K562 (cell line): Measurements from ENCODE around the gene SLC34A2. TPM values are rescaled to one million over a fixed set of nuclear protein-coding genes. Genes with fewer than 3 reads are reported as not detected.

ENCODE experiments used
- CBFB ChIP-seq: sonication (generic); formaldehyde crosslinking; IDR thresholded peaks from 2 replicates; pipeline ENCODE4 v1.4.0; 2020; ENCODE audit warnings: mild to moderate bottlenecking, missing genetic modification reagents
- CBX5 ChIP-seq: IDR thresholded peaks from 2 replicates; pipeline ENCODE4 v1.6.1; 2014; ENCODE audit warnings: low read depth, borderline replicate concordance
- IFI16 ChIP-seq: fragments of 250-450 bp; sonication (Bioruptor Pico); IDR thresholded peaks from 2 replicates; pipeline ENCODE4 v2.1.2; 2022; ENCODE audit warnings: mild to moderate bottlenecking, inconsistent platforms
- RCOR1 ChIP-seq, 2 experiments: IDR thresholded peaks; 2 replicates each; pipeline ENCODE4 v1.6.1; 2012; ENCODE audit warnings: low read depth in 2 of 2, low read length in 2 of 2, borderline replicate concordance in 1 of 2, improper control_type of control experiment in 1 of 2
- SMC3 ChIP-seq: conservative IDR thresholded peaks from 2 replicates; pipeline ENCODE4 v1.6.1; 2011; ENCODE audit warnings: low read depth, low read length, improper control_type of control experiment; ENCODE audit not compliant: insufficient read depth
- SRSF3 ChIP-seq: fragments of 200-400 bp; formaldehyde crosslinking; IDR thresholded peaks from 2 replicates; pipeline ENCODE4 v1.6.1; 2016; ENCODE audit warnings: mild to moderate bottlenecking, low read length, moderate library complexity; ENCODE audit not compliant: insufficient read depth
- TEAD4 ChIP-seq, 2 experiments: sonication (generic) in 1 of 2; formaldehyde crosslinking in 1 of 2; IDR thresholded peaks; 2 replicates each; pipeline versions ENCODE4 v1.6.1 to v1.8.0; 2012 to 2022; ENCODE audit warnings: borderline replicate concordance in 1 of 2, inconsistent platforms in 1 of 2, low read length in 1 of 2, mild to moderate bottlenecking in 1 of 2, missing genetic modification reagents in 1 of 2
- TRIM28 ChIP-seq: fragments of 450-650 bp; IDR thresholded peaks from 2 replicates; pipeline ENCODE4 v1.6.1; 2017
- ZNF143 ChIP-seq: sonication (generic); formaldehyde crosslinking; IDR thresholded peaks from 2 replicates; pipeline ENCODE4 v1.9.0; 2022; ENCODE audit warnings: mild to moderate bottlenecking, missing genetic modification reagents
- ZNF197 ChIP-seq: fragments of 200-800 bp; sonication (Bioruptor generic); IDR thresholded peaks from 2 replicates; pipeline ENCODE4 v1.6.1; 2016; ENCODE audit warnings: low read depth, missing genetic modification characterization, missing compliant biosample characterization
- ZNF354B ChIP-seq: fragments of 250-450 bp; sonication (Bioruptor Pico); IDR thresholded peaks from 2 replicates; pipeline ENCODE4 v1.4.0; 2020
- ZNF551 ChIP-seq: fragments of 250-450 bp; sonication (Bioruptor Pico); IDR thresholded peaks from 2 replicates; pipeline ENCODE4 v1.5.0; 2021; ENCODE audit warnings: mild to moderate bottlenecking, moderate library complexity
- polyA plus RNA-seq, 8 experiments: library from polyadenylated mRNA; depleted of rRNA in 4 of 8; stranded (reverse) in 5 of 8; unstranded in 3 of 8; fragments of >200 nt; fragmentation: Nextera tagmentation in 2 of 8; fragmentation: Illumina TruSeq in 1 of 8; extraction: Ambion mirVana in 2 of 8; extraction: Trizol in 1 of 8; gene quantifications; 2 replicates each; pipeline versions ENCODE4 v1.2.1 to v1.2.3, GENCODE V29; 2011 to 2014; ENCODE audit warnings: inconsistent platforms in 1 of 8, missing spikeins in 1 of 8
- total RNA-seq, 7 experiments: library from RNA; depleted of rRNA in 6 of 7; stranded (reverse); fragments of >200 nt in 6 of 7; fragmentation: Illumina TruSeq in 2 of 7; extraction: Trizol in 2 of 7; gene quantifications; 2 replicates each; pipeline versions ENCODE4 v1.2.1 to v1.2.3, GENCODE V29; 2011 to 2021; ENCODE audit warnings: low replicate concordance in 1 of 7
- TF ChIP-seq, protein P1 (sequence below): fragments of 450-650 bp; IDR thresholded peaks from 2 replicates; pipeline ENCODE4 v1.6.1; 2016; ENCODE audit warnings: low read depth
- TF ChIP-seq, protein P2 (sequence below): fragments of 450-650 bp; IDR thresholded peaks from 2 replicates; pipeline ENCODE4 v1.6.1; 2016; ENCODE audit warnings: antibody characterized with exemption
- TF ChIP-seq, protein P3 (sequence below): sonication (generic); formaldehyde crosslinking; IDR thresholded peaks from 2 replicates; pipeline ENCODE4 v1.8.0; 2023; ENCODE audit warnings: mild to moderate bottlenecking, missing genetic modification reagents

SLC34A2 gene
- total and polyA plus RNA-seq, 9 of the 15 experiments (the other 6 are each of a cell fraction or from before 2014, with no cell fraction given): 1.5 TPM; not detected in 8

DNA sequence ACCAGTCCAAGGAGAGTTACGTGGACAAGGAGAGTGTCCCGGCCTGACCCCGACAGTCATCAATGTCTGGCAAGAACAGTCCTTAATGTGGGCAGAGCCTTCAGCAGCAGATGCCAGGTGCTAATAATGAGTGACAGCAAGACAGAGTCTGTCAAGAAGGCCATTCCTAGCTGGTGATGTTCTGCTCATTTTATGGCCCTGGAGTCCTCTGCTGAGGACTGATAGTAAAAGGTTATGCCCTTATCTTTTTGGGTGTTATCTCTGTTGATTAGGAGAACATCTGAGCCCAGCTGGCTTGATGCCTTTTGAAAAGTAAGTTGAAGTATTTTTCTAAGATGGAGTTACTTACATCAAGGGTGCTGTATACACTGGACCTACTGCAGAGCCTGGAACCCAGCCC is 67.3 kb downstream of the SLC34A2 start (continued):
- TF ChIP-seq, protein P1, sequence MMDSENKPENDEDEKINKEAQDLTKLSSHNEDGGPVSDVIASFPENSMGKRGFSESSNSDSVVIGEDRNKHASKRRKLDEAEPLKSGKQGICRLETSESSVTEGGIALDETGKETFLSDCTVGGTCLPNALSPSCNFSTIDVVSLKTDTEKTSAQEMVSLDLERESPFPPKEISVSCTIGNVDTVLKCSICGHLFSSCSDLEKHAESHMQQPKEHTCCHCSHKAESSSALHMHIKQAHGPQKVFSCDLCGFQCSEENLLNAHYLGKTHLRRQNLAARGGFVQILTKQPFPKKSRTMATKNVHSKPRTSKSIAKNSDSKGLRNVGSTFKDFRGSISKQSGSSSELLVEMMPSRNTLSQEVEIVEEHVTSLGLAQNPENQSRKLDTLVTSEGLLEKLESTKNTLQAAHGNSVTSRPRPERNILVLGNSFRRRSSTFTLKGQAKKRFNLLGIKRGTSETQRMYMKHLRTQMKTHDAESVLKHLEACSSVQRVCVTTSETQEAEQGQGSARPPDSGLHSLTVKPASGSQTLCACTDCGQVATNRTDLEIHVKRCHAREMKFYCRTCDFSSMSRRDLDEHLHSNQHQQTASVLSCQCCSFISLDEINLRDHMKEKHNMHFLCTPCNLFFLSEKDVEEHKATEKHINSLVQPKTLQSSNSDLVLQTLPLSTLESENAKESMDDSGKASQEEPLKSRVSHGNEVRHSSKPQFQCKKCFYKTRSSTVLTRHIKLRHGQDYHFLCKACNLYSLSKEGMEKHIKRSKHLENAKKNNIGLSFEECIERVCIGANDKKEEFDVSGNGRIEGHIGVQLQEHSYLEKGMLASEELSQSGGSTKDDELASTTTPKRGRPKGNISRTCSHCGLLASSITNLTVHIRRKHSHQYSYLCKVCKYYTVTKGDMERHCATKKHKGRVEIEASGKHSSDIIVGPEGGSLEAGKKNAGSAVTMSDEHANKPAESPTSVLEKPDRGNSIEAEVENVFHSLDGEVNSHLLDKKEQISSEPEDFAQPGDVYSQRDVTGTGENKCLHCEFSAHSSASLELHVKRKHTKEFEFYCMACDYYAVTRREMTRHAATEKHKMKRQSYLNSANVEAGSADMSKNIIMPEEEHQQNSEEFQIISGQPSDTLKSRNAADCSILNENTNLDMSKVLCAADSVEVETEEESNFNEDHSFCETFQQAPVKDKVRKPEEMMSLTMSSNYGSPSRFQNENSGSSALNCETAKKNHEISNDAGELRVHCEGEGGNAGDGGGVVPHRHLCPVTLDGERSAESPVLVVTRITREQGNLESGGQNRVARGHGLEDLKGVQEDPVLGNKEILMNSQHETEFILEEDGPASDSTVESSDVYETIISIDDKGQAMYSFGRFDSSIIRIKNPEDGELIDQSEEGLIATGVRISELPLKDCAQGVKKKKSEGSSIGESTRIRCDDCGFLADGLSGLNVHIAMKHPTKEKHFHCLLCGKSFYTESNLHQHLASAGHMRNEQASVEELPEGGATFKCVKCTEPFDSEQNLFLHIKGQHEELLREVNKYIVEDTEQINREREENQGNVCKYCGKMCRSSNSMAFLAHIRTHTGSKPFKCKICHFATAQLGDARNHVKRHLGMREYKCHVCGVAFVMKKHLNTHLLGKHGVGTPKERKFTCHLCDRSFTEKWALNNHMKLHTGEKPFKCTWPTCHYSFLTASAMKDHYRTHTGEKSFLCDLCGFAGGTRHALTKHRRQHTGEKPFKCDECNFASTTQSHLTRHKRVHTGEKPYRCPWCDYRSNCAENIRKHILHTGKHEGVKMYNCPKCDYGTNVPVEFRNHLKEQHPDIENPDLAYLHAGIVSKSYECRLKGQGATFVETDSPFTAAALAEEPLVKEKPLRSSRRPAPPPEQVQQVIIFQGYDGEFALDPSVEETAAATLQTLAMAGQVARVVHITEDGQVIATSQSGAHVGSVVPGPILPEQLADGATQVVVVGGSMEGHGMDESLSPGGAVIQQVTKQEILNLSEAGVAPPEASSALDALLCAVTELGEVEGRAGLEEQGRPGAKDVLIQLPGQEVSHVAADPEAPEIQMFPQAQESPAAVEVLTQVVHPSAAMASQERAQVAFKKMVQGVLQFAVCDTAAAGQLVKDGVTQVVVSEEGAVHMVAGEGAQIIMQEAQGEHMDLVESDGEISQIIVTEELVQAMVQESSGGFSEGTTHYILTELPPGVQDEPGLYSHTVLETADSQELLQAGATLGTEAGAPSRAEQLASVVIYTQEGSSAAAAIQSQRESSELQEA: no peak
- TF ChIP-seq ZNF551 (no peak), TEAD4 (IDR thresholded peaks at IDR 0.05; ENCODE audit: low read length) (peak; percentile 84), TEAD4 (CRISPR knock-in tag; IDR thresholded peaks at IDR 0.05; ENCODE audit: borderline replicate concordance) (no peak), ZNF197 (0 out of 2 replicates have a peak, but pooled peaks have one; percentile 77), CBX5 (no peak), ZNF143 (CRISPR knock-in tag) (no peak), SMC3 (no peak), RCOR1 (IDR thresholded peaks at IDR 0.05; ENCODE audit: borderline replicate concordance in 1 of 2, low read depth in 2 of 2, low read length in 2 of 2) (peak in 1 of 2 experiments; percentile 57; a peak in 2 of 4 replicates), TRIM28 (no peak), CBFB (CRISPR knock-in tag) (no peak), IFI16 (CRISPR knock-in tag) (no peak), SRSF3 (no peak), ZNF354B (CRISPR knock-in tag) (no peak)
- TF ChIP-seq, protein P2, sequence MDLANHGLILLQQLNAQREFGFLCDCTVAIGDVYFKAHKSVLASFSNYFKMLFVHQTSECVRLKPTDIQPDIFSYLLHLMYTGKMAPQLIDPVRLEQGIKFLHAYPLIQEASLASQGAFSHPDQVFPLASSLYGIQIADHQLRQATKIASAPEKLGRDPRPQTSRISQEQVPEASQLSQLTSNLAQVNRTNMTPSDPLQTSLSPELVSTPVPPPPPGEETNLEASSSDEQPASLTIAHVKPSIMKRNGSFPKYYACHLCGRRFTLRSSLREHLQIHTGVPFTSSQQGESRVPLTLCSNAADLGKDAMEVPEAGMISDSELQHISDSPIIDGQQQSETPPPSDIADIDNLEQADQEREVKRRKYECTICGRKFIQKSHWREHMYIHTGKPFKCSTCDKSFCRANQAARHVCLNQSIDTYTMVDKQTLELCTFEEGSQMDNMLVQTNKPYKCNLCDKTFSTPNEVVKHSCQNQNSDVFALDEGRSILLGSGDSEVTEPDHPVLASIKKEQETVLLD: no peak
- TF ChIP-seq, protein P3, sequence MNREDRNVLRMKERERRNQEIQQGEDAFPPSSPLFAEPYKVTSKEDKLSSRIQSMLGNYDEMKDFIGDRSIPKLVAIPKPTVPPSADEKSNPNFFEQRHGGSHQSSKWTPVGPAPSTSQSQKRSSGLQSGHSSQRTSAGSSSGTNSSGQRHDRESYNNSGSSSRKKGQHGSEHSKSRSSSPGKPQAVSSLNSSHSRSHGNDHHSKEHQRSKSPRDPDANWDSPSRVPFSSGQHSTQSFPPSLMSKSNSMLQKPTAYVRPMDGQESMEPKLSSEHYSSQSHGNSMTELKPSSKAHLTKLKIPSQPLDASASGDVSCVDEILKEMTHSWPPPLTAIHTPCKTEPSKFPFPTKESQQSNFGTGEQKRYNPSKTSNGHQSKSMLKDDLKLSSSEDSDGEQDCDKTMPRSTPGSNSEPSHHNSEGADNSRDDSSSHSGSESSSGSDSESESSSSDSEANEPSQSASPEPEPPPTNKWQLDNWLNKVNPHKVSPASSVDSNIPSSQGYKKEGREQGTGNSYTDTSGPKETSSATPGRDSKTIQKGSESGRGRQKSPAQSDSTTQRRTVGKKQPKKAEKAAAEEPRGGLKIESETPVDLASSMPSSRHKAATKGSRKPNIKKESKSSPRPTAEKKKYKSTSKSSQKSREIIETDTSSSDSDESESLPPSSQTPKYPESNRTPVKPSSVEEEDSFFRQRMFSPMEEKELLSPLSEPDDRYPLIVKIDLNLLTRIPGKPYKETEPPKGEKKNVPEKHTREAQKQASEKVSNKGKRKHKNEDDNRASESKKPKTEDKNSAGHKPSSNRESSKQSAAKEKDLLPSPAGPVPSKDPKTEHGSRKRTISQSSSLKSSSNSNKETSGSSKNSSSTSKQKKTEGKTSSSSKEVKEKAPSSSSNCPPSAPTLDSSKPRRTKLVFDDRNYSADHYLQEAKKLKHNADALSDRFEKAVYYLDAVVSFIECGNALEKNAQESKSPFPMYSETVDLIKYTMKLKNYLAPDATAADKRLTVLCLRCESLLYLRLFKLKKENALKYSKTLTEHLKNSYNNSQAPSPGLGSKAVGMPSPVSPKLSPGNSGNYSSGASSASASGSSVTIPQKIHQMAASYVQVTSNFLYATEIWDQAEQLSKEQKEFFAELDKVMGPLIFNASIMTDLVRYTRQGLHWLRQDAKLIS (CRISPR knock-in tag): no peak
